ENCODE data around the gene MLST8.
"Not testable (repeated sequence)": the region's sequence is repeated elsewhere in the genome, so short reads cannot be mapped to it uniquely, and the experiment has no call there.

The MLST8 gene

DNA sequence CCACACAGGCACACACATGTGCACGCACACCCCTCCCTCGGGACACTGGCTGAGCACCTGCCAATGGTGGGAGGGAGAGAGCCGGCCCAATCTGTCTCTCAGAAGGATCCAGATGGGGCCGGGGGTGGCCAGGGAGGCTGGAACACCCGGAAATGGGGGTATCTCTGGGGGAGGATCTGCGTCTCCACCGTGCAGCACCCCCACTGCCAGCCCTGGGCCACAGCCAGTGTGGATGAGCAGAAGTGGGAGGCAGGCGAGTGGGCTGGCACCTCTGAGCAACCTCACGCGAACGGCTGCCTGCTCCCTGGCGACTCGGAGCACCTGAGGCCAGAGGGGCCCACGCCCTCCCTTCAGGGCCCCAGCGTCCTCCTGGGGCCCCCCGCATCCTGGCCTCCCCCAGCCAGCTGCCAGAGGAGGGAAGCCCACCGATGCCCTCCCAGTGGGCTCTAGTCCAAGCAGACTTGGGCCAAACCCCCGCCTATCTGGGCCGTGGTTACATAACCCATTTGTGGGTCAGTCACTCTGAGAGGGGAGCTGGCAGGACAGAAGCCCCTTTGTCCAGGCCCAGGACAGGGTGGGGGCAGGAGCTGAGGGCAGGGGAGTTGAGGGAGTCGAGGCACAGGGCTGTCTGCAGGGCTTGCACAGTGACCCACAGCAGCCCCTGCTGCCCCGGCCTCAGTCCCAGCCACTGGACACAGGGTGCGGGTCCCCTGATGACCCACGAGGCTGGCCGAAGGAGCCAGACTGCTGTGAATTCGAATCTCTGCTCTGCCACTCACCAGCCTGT, 14.4 kb upstream of the MLST8 start:
- DNase-seq (ENCODE audit: low read depth) = no peak

DNA sequence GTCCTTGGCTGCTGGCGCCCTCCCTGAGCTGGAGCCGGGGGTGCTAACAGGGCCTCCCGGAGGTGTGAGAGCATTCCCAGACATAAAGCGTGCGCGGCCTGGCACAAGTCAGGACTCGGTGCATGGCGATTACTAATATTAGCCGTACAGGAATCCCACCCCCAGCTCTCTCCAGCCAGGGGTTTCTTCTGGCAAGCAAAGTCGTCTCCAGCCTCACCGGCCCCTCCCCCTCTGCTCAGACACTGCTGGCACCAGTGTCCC, 13.9 kb upstream of the MLST8 start:
- DNase-seq (ENCODE audit: low read depth) = no peak

DNA sequence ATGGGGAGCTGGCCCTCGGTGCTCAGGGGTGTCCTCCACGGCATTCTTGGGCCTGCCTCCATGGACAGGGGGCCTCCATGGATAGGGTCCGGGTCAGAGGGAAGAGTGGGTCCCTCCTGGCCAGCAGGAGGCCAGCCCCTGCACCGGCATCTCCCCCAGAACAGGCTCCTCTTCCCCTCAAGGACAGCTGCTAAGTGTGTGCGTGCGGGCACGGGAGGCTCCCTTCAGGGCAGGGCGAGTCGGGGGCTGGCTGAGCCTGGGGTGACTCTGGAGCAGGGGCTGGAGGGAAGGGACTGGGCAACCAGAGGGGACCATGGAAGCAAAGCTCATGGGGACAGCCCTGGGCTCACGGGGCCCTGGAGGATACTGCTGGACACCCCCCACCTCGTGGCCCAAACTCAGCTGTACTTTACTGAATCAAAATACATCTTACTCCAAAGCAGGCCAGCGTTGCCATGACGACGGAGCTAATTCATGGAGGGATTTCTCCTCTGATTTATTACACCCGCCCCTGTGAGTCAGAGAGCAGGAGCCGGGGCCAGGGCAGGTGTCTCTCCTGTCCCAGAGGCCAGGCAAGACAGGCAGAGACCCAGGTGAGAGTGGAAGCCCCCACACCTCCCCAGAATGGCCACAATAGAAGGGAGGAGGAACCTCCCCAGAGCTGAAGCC, 11.0 kb upstream of the MLST8 start:
- DNase-seq (ENCODE audit: low read depth) = no peak

DNA sequence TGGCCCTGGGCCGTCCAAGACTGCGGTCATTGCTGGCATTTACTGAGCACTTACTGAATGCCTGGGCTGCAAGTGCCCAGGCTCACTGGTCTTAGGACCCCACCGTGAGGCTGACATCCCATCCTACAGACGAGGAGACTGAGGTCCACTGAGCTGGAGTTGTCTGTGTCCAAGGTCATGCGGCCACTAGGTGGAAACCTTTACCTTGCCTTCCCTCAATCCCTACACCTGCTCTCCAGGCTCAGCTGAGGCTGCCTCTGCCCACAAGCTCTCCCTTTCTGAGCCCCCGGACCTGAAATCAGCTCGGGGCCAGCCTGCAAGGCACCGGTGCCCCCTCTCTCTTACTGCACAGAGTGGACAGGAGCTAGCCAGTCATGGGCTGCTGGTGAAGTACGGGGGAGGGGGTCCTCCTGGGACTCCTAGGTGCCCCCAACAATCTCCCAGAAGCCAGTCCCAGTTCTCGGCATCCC, 10.4 kb upstream of the MLST8 start:
- peak; percentile 31 for DNase-seq (ENCODE audit: low read depth)

DNA sequence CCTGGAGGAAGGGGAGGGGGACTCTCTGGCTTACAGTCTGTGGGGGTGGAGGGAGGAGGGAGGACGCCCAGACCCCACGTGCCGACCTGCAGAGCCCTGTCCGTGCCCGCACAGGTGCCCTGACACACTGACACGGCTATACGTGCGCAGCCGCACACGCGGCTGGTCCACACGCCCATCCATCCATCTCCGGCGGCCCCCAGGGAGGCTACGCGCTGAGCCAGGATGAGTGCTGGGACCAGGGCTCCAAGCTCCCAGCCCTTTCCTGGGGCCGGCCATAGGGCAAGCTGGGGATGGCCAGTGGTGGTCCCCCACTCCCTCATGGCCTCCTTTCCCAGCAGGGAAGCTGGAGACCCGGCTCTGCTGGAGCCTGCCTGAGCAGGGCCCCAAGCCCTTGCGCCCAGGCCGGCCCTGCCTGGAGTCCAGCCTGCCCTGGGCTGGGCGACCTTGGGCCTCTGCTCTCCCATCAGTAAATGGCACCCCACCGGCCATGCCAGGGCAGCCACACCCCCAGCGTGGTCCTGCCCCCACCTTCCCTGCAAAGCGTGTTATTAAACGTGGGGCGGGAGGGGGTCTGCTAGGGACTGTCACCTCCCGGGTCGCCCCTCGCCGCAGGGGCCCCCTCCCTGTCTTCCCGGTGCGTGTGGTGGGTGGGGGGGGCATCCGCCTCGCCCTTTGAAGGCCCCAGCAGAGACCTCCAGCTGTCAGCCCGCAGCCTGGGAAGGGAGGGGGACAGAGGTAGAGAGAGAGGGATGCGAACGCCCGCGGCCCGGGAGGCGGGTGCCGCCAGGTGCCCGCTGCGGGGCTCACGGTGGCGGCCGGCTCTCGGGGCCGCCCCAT, 9.7 kb upstream of the MLST8 start:
- no peak for DNase-seq (ENCODE audit: low read depth)

DNA sequence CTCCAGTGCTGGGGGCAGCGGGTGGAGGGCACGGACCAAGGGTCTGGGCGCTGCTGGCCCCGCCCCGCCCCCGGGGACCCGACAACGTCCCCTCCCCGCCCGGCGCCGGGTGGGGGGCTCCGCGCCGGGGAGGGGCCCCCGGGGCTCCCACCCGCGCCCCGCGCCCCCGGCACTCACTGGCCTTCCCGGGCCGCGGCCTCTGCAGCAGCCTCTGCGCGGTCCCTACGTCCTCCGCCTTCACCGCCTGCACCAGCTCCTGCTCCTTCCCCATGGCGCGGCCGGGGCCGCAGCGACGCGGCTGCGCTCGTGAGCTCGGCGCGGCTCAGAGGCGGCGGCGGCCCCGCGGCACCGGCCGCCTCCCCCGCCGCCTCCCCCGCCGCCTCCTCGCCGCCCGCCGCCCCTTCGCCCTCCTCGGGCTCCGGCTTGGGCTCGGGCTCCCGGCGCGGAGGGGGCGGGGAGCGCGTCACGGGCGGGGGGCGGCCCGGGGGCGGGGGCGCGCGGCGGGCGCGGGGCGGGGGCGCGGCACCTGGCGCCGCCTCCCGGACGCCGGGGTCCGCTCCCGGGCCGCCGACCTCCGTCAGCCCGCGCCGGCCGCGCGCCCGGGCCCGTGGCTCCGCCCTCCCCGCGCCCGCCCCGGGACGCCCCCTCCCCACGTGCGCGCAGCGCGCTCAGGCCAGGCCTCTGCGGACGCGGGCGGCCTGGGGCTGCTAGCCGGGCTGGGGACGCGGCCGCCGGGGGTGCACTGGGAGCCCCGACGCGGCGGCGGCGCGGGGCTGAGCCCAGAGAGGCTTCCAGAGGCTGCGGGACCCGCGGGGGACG, 8.9 kb upstream of the MLST8 start, which contains the start of gene CASKIN1:
Gene CASKIN1 (minus strand): TSS at position 444 of the 819 bp plus-strand sequence. CDS start 173 bp downstream, at position 271.
- DNase-seq (ENCODE audit: low read depth) = no peak

DNA sequence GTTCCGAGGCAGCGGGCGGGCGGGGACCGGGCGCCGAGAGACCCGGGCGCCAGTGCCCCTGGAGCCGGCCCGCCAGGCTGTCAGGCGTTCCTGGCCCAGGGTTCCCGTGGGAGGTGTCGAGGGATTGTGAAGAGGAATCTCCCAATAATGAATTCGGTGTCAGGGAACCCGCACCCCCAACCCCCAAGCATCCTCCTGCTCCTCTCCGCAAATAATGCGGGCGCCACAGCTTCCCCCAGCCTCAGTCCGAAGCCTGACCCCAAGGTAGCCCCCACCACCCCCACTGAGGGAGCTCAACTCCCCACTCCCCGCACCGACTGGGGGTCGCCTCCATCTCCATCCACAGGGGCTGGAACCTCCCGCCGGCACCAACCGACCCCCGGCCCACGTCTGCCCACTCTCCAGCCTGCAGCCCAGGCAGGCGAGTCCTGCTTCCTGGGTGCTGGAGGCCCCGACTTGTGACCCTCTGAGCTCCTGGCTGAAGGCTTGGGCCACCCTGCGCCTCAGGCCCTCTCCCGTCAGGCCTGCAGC, 8.2 kb upstream of the MLST8 start:
- DNase-seq (ENCODE audit: low read depth) = no peak

DNA sequence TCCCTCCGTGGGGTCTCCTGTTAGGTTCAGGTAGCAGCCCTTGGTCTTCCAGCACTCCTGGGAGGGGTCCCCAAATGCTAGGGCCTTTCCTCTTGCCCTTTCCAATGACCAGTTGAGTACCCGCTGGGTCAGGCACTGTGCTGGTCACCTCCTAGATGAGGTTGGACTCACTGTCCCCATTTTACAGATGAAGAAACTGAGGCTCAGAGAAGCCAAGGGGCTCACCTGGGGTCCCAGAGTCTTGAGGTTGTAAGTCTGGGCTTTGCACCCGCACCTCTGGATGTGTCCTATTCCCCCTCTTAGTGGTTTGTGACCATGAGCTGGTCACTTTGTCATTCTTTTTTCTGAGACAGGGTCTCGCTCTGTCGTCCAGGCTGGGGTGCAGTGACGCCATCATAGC, 7.5 kb upstream of the MLST8 start:
- DNase-seq (ENCODE audit: low read depth) = no peak

DNA sequence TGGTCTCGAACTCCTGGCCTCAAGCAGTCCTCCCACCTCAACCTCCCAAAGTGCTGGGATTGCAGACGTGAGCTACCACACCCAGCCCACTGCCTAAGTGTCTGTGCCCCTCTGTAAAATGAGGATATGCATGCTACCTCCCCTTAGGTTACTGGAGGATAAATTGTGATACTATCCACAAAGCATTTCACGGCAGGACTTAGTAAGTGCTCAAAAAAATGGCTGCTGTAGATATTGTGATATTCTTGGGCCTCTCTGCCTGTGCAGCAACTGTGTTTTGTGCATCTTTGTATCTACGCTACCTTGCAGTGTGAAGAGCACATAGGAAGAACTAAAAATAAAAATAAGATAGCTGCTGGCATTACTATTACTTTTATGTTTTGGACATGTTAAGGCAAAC, 7.0 kb upstream of the MLST8 start:
- no peak for DNase-seq (ENCODE audit: low read depth)

DNA sequence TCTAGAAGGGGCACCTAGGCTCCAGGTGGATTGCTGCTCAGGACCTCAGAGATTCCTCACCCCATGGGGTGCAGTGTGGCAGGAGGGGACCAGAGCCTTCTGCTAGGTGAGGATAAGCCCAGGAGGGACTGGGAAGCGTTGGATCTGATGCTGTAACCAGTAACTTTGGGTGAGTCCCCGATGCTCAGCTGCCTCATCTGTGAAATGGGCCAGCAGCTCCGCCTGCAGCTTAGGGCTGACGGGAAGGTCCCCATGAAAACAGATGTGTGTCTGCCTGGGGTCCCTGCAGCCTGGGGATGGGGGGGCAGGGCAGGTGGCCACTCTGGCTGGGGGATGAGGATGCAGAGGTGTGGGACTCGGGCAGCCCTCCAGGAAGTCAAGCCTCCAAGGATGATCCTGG, 6.2 kb upstream of the MLST8 start:
- DNase-seq (ENCODE audit: low read depth) = no peak

DNA sequence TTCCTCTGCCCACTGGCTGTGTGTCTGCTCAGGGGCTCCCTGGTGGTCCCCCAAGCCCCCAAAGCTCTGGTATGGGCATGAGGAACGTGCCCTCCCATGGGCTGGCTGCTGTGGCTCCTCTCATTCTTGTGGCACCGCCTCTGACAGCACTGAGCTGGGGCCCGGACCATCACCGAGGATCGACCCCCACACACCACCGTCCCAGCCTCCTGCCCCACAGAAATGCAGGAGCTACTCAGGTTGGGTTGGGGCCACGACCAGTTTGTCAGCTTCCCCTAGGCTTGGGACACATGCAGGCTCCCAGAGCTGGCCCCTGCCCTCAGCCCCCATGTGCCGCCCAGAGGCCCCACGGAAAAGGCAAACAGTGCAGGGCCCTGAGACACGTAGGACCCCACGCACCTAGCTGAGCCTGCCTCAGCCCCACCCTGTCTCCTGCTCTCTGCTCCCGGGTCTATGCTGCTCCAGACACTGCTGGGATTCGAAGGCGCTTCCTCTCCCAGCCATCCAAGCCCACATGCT, 5.6 kb upstream of the MLST8 start:
- DNase-seq (ENCODE audit: low read depth) = no peak

DNA sequence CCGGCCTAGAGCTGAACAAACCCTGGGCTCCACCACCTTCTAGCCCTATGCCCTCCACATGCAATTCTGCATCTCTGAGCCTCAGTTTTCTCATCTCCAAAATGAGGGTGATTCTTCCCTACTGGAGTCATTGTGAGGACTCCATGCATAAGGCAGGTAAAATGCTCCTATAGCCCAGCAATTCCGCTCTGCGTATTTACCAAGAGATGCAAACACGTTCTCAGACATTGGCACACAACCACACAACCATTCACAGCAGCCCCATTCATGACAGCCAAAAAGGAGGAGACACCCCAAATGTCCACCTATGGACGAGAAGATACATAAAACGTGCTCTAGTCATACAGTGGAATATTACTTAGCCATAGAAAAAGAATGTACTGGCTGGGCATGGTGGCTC, 4.9 kb upstream of the MLST8 start:
- no peak for DNase-seq (ENCODE audit: low read depth)

DNA sequence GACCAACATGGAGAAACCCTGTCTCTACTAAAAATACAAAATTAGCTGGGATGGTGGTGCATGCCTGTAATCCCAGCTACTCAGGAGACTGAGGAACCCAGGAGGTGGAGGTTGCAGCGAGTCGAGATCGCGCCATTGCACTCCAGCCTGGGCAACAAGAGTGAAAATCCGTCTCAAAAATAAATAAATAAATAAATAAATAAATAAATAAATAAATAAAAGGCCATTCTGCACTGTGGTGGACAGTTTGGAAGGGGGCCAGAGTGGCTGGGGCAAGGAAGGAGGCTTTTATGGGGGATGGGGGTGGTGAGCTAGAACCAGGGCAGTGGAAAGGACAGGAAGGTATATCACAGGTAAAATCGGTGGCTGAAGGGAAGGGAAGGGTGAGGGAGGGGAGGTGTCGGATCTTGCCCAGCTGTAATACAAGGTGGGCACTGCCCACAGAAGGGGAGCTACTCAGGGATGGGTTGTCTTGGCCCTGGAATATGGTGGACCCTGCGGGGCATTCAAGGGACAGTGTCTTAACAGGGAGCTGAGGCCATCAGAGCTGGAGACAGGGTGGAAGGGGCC, 2.0 kb upstream of the MLST8 start:
- DNase-seq (ENCODE audit: low read depth) = not testable (repeated sequence)

DNA sequence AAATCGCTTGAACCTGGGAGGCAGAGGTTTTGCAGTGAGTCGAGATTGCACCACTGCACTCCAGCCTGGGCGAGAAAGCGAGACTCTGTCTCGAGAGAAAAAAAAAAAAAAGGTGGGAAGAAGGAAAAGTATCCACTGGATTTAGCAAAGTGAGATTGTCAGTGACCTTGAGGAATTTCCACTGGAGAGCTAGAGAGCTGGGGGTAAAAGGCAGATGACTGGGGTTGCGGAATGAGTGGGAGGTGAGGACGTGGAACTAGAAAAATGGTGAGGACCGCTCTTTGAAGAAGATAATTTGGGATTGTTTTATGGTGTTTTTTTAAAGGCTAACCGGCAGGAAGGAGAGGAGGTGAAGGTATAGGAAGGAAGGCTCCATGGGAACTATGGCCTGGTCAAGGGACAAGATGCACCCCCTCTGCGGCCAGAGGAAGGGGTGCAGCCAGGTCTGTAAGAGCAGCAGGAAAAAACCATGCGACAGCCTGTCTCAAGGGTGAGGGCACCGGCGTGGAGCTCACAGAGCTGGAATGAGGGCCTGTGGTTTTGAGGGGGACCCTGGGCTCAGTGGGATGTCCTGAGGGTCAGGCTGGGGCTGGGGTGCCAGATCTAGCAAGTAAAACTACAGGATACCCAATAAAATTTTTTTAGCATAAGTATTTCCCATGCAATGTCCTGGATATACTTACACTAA, 694 bp upstream of the MLST8 start:
- DNase-seq (ENCODE audit: low read depth) = no peak

DNA sequence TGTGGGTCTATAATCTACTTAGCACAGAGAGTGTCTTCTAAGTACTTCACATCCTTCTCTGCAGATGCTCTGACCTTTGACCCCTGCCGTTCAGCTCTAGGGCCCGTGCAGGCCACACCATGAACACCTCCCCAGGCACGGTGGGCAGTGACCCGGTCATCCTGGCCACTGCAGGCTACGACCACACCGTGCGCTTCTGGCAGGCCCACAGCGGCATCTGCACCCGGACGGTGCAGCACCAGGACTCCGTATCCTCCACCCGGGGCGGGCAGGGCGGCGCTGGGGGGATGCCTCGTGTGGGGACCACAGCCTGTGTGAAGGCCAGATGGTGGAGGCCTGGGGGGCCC, 686 bp downstream of the MLST8 start:
- DNase-seq (ENCODE audit: low read depth) = no peak

DNA sequence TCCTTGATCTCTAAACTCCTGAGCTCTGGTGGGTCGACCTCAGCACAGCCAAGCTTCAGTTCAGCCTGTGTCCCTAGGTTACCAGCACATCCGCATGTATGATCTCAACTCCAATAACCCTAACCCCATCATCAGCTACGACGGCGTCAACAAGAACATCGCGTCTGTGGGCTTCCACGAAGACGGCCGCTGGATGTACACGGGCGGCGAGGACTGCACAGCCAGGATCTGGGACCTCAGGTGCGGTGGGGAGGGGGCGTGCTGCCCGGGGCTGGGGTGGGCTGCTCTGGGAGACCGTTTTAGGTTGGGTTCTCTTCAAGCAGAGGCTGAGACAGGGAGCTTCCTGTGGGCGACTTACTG, 1.1 kb downstream of the MLST8 start:
- DNase-seq (ENCODE audit: low read depth) = no peak

DNA sequence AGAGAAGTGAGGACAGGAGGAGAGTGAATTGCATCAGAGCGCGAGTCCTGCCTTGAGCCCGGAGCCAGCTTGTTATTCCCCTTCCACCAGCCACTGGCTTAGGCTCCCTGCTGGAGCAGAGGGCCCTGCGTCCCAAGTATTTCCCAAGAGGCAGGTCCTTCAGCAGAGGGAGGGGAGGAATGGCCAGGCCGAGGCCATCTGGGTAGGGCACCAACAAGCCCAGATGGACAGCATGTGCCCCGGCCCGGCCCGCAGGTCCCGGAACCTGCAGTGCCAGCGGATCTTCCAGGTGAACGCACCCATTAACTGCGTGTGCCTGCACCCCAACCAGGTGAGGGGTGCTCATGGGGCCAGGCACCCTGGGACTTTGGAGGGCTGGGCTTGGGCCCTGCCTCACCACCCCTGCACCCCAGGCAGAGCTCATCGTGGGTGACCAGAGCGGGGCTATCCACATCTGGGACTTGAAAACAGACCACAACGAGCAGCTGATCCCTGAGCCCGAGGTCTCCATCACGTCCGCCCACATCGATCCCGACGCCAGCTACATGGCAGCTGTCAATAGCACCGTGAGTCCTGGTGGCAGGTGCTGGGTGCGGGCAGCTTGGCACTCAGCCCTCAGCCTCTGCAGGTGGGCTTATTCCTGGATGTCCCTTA, 1.7 kb downstream of the MLST8 start:
- DNase-seq (ENCODE audit: low read depth) = no peak

DNA sequence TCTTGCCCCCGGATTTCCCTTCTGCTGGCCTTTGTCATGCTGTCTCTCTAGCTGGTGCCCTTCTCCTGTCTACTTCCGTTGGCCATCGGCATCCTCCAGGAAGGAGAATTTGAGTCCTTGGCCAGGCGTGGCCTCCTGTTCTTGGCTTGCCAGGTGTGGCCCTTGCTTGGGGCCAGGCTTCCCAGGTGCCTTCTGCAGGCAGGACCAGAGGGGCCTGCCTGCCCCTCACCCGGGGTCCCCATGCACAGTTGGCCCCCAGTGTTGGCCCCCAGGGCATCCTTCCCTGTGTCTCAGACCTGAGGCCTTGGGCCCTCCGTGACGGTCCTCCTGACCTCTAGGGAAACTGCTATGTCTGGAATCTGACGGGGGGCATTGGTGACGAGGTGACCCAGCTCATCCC, 2.6 kb downstream of the MLST8 start:
- DNase-seq (ENCODE audit: low read depth) = no peak

DNA sequence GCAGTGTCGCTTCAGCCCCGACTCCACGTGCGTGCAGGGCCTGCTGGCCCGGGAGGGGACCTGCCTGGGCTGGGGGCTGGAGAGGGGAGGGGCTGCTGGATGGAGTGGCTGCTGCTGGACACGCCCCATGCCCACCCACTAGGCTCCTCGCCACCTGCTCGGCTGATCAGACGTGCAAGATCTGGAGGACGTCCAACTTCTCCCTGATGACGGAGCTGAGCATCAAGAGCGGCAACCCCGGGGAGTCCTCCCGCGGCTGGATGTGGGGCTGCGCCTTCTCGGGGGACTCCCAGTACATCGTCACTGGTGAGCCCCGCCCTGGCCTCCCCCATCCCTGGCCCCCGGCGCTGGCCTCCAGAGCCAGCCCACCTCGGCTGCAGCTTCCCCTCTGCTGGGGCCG, 3.1 kb downstream of the MLST8 start:
- DNase-seq (ENCODE audit: low read depth) = no peak

DNA sequence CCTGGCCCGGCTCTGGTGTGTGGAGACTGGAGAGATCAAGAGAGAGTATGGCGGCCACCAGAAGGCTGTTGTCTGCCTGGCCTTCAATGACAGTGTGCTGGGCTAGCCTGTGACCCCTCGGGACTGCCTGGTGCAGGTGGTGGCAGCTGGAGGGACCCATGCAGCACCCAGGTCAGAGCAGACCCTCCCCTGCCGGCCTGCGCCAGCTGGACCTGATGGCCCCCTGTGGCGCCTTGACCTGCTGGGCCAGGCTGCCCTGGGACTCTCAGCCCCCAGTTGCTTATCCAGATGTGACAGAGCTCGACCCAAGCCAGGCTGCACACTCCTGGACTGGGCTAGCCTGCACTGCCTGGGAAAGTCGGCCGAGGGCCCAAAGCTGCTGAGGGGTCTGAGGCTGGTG, 3.5 kb downstream of the MLST8 start:
- no peak for DNase-seq (ENCODE audit: low read depth)
